Measurements from ENCODE around the gene ADRA2A.

ADRA2A gene

DNA sequence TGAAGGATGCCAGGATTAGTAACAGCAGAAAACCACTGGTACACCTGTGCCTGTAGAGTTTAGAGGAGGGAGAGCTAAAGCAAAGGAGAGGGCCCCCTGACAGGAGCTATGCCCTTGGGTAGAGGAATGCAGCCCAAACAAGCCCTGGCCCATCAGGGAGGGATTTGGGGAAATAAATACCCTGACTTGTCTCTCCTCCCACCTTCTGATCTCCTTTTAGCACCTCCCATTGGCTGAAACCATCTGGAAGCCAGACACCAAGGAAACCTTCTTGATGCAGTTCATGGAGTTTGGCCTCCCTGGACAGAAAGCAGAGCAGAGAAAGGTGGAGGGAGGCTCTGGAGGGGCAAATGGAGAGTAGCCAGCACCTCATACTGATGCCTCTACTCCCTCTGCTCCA is 45.3 kb downstream of the ADRA2A start:
- TF ChIP-seq, protein P1, sequence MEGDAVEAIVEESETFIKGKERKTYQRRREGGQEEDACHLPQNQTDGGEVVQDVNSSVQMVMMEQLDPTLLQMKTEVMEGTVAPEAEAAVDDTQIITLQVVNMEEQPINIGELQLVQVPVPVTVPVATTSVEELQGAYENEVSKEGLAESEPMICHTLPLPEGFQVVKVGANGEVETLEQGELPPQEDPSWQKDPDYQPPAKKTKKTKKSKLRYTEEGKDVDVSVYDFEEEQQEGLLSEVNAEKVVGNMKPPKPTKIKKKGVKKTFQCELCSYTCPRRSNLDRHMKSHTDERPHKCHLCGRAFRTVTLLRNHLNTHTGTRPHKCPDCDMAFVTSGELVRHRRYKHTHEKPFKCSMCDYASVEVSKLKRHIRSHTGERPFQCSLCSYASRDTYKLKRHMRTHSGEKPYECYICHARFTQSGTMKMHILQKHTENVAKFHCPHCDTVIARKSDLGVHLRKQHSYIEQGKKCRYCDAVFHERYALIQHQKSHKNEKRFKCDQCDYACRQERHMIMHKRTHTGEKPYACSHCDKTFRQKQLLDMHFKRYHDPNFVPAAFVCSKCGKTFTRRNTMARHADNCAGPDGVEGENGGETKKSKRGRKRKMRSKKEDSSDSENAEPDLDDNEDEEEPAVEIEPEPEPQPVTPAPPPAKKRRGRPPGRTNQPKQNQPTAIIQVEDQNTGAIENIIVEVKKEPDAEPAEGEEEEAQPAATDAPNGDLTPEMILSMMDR (IDR thresholded peaks at IDR 0.05; ENCODE audit: insufficient read depth, low read depth, low read length, missing control alignments) = no peak
- DNase-seq (ENCODE audit: low read depth) = no peak
- no peak overlapping the region for H3K4me3 ChIP-seq (ENCODE audit: low read depth, low read length)

DNA sequence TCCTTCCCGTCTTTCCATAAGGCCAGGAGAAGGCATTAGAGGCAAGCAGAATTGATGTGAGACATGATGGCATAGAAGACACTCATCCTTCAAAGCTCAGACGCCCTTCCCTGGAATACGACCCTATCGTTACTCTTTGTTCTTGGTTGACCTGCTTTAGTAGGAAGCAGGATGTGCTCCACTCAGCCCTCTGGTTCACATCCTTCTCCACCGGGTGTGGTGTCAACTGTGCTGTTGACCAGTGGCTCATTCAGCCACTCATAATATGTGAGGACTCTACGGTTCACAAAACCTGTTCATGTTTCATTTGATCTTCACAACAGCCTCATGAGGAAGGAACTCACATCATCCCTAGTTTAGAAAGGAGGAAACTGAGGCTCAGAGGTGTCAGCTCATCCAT is 47.1 kb downstream of the ADRA2A start:
- TF ChIP-seq, protein P1 (IDR thresholded peaks at IDR 0.05; ENCODE audit: insufficient read depth, low read depth, low read length, missing control alignments) = no peak
- no peak for DNase-seq (ENCODE audit: low read depth)
- no peak overlapping the region for H3K4me3 ChIP-seq (ENCODE audit: low read depth, low read length)

DNA sequence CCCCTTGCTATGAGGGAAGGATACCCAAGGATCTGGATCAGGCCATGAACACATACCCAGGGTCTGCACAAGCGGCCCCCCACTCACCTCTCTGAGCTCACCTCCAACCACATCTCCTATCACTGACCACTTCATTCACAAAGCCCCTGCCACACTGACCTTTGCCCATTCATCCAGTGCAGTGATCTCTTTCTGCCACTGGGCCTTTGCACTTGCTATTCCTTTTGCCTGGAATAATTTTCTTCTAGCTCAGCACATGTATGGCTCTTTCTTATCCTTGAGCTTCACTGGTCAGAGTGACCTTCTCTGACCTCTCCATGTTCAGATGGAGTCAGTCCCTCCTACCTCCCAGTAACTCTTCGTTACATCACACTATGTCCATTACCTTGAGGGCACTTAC is 48.3 kb downstream of the ADRA2A start:
- DNase-seq (ENCODE audit: low read depth) = no peak
- no peak overlapping the region for H3K4me3 ChIP-seq (ENCODE audit: low read depth, low read length)
- TF ChIP-seq, protein P1 (IDR thresholded peaks at IDR 0.05; ENCODE audit: insufficient read depth, low read depth, low read length, missing control alignments) = no peak

DNA sequence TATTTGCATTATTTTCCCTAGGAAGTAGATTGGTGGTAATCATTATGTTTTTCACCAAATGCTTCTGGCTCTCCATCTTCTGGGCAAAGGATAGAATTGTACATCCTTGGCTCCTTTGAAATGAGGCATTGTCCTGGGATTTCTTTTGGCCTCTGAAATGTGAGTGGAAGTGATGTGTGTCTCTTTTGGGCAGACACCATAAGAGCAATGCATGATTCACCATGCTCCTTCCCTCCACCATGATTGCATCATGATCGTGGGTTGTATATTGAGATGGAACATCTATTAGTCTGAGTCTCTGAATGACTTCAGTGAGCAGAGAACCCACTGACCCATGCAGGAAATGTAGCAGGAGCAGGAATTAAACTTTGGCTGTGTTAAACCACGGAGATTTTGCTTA is 49.2 kb downstream of the ADRA2A start:
- DNase-seq (ENCODE audit: low read depth) = no peak
- H3K4me3 ChIP-seq (ENCODE audit: low read depth, low read length) = no peak overlapping the region
- TF ChIP-seq, protein P1 (IDR thresholded peaks at IDR 0.05; ENCODE audit: insufficient read depth, low read depth, low read length, missing control alignments) = no peak

DNA sequence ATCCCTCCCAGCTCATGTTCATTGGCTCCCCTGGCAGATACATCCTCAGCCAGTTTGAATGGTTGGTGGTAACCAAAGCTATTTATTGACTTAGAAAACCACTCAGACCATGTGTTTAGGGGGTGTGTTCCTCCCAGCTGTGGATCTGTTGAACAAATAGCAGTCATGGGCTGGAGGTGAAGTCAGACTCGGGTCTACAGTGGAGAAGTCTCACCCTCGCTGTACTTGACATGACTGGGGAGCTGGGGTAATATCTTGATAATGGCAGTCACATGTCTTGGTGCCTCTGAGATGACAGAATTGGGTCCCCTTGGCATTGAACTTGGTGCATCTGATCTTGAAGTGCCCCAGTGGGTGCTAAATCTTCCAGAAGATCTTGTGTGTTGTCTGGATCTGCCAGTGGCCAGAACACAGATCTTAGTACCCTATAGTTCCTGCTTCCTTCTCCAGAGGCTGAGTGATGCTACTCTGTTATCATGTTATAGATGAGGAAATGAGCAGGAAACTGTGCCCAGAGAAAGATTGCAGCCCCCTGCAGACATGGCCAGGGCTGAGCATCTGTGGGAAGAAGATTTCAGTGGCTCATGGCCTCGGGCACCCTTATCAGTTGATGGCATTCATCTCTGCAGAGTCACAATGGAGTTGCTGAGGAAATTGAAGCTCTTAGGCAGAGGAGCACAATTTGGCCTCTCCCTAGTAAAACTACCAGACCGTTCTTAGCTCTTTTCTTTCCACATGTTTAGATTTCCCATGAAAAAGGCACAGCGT is 50.4 kb downstream of the ADRA2A start:
- TF ChIP-seq, protein P1 (IDR thresholded peaks at IDR 0.05; ENCODE audit: insufficient read depth, low read depth, low read length, missing control alignments) = no peak
- DNase-seq (ENCODE audit: low read depth) = no peak
- H3K4me3 ChIP-seq (ENCODE audit: low read depth, low read length) = no peak overlapping the region

DNA sequence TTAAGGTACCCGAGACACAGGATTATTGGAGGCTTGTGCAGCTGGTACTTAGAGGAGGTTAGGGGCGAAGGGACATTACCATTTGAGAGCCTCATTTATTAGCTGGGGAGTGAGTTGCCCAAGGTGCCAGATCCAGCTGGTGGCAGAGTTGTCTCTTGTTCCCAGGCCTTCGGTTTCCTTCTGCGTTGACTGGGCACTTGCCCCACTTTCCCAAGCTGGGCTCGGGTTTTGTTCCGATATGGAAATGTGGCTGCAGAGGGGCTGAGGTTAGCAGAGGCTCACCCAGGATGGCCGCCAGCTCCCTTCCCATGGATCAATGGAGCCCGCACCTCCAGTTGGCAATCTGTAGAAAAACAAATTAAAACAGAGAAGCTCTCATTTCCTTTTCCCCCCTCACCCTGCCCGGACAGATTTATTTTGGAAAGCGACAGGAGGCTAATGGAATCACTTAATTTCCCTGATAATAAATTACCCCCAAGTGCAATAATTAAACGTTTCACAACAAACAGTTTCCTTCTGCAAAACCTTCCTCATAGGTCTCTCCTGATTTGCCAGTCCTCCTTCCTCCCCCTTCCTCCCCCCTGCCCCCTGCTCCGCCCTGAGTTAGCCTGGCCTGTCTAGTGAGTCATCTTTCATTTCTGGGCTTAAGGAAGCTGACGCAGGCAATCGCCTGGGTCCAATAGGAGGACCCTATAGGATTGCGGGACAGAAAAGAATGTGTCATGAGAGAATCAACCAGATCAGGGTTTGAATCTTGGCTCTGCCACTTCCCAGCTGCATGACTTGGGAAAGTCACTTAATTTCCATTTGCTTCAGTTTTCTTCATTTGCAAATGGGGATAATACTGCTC is 51.7 kb downstream of the ADRA2A start:
- no peak overlapping the region for H3K4me3 ChIP-seq (ENCODE audit: low read depth, low read length)
- TF ChIP-seq, protein P1 (IDR thresholded peaks at IDR 0.05; ENCODE audit: insufficient read depth, low read depth, low read length, missing control alignments) = no peak
- no peak for DNase-seq (ENCODE audit: low read depth)

Data from GM12865 (cell line).